GM18526 (cell line): ENCODE measurements around the gene HBA1.

Source experiments
- POLR2A ChIP-seq: IDR thresholded peaks from 3 replicates; pipeline ENCODE4 v1.6.1; 2011; ENCODE audit not compliant: insufficient read length; ENCODE audit errors: extremely low read depth

The HBA1 gene

DNA sequence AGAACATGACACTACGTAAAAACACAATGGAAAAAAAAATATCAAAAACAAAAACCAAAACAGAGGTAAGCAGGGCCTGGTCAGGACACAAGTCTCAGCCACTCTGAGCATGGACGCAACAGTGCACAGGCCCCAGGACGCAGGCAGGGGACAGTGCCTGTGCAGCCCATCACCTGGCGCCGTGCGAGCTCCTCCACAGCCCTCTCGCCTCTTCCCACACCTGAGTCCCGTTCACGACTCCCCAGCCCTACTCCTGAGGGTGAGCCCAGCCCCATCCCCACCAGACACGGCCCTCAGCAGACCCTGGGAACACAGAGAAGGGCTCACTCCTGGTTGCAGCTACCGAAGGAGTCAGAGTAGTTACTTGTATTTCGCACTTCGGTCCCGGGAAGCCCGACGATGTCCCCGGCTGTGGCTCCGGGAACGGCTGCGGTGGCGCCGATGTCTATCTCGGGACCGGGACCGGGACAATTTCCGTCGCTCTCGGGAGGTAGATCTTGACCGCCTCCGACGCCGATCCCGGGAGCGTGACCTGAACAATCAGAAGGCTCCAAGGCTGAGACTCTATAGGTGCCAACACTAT is 13.2 kb downstream of the HBA1 start:
- TF ChIP-seq POLR2A, result no peak

- no peak for TF ChIP-seq POLR2A
These were observed 15.4 kb downstream of the HBA1 start for GRCh38 chr16:191831-192230.

- no peak for TF ChIP-seq POLR2A
These were observed 16.2 kb downstream of the HBA1 start for GRCh38 chr16:192686-193085.

GRCh38 chr16:193441-193840 is 17.0 kb downstream of the HBA1 start:
- no peak for TF ChIP-seq POLR2A

GRCh38 chr16:194516-194915 is 18.0 kb downstream of the HBA1 start:
- TF ChIP-seq POLR2A, result no peak

- TF ChIP-seq POLR2A, result no peak
These were observed 23.9 kb downstream of the HBA1 start for GRCh38 chr16:200388-200787.

- no peak for TF ChIP-seq POLR2A
These were observed 26.8 kb downstream of the HBA1 start for GRCh38 chr16:203246-203645.

- no peak for TF ChIP-seq POLR2A
These were observed 36.5 kb downstream of the HBA1 start for GRCh38 chr16:212999-213398.

GRCh38 chr16:220021-220420 is 43.5 kb downstream of the HBA1 start:
- TF ChIP-seq POLR2A, result no peak
